ENCODE data around the gene POGLUT2.

The POGLUT2 gene

DNA sequence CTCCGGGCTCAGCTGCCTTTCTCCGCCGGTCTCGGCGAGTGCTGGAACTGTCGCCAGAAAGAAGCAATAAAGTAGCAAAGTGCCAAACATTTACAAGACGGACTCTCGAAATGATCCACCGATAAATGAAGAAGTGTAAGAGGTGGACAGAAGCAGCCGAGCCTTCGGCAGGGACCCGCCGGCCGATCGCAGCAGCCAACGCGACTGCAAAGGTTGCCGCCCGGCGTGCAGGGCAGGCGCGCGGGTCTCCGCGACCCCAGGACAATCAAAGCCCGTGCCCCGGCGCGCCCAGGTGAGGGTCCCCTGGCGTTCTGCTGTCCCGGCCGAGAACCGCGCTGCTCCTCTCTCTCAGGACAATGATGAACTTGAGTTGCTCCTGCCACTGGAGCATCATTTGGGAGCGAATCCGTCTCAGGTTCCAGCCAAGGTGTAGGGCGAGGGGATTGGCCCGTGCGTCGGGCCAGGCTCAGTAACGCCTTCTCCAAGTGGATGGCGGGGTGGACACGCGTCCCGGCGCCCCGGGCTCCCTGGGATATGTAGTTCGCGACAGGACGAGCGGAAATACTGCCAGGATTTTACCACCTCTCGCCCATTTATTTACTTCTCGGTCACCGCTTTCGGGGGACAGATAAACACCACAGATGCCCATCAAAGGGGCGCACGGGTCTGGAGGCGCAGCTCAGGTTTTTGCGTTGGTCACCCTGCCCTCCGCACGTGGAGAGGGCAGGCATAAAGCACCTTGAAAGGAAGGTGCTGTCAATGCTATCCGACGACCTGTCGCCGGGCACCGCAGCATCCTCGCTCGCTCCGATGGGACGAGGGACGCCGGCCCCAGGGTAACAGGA, at the start of gene POGLUT2, which contains the start of gene BIVM:
Gene POGLUT2, minus strand, starts transcription at position 396 of the 845 bp plus-strand sequence. Its CDS starts 306 bp downstream, at position 90.
Gene BIVM, plus strand, starts transcription at position 539 of the 845 bp plus-strand sequence. CDS start 8,149 bp downstream, outside the sequence.
- DNase-seq (ENCODE audit: low read depth) = peak; percentile 79

GRCh38 chr13:102847272-102848234, 48.8 kb upstream of the POGLUT2 start:
- no peak for DNase-seq (ENCODE audit: low read depth)

- DNase-seq (ENCODE audit: low read depth) = peak; percentile 20
Measured at GRCh38 chr13:102846261-102847015, 47.7 kb upstream of the POGLUT2 start.

DNA sequence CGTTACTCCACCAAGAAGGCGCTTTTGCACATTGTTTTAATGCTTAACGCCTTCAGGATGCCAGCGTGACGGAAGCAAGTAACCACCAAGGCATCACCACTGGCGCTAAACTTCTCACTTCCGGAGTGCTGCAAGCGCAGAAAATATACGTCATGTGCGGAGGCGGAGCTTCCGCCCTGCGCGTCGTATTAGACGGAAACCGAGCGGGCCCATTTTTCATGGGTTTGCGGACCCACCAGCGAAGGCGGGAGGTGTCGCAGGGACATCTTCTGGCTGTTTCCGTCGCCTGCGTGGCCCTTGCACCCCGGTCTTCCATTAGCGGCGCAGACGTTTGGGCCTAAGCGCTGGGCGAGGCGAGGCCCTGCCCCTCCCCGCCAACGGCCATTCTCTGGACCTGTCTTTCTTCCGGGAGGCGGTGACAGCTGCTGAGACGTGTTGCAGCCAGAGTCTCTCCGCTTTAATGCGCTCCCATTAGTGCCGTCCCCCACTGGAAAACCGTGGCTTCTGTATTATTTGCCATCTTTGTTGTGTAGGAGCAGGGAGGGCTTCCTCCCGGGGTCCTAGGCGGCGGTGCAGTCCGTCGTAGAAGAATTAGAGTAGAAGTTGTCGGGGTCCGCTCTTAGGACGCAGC, 47.0 kb upstream of the POGLUT2 start, which contains the start of gene ERCC5:
Gene ERCC5, plus strand, starts transcription at position 403 of the 631 bp plus-strand sequence. CDS start 235 bp downstream, outside the sequence.
- peak; percentile 94 for DNase-seq (ENCODE audit: low read depth)

DNA sequence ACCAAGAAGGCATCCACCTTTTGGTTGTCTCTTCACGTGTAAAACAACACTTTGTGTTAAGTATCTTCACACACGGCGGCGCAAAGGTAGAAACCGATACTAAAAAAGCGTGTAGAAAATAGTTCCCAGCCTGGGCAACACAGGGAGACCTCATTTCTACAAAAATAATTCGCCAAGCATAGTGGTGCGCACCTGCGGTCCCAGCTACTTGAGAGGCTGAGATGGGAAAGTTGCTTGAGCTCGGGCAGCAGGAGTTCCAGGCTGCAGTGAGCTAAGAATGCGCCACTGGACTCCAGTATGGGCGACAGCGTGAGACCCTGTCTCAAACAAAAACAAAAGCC, 46.5 kb upstream of the POGLUT2 start:
- no peak for DNase-seq (ENCODE audit: low read depth)

DNA sequence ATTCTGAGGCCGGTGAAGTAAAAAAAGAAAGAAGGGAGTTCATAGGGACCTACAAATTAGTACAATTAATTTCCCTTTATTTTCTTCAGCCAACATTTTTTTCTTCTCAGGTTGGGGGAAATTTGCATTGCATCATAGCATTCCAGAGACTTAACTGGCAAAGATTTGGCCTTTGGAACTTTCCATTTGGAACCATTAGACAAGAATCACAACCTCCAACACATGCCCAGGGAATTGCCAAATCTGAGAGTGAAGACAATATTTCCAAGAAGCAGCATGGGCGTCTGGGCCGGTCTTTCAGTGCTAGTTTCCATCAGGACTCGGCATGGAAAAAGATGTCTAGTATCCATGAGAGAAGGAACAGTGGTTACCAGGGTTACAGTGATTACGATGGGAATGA, 40.7 kb upstream of the POGLUT2 start:
- DNase-seq (ENCODE audit: low read depth) = no peak

- no peak for DNase-seq (ENCODE audit: low read depth)
Measured at GRCh38 chr13:102838982-102839381, 40.2 kb upstream of the POGLUT2 start.

DNA sequence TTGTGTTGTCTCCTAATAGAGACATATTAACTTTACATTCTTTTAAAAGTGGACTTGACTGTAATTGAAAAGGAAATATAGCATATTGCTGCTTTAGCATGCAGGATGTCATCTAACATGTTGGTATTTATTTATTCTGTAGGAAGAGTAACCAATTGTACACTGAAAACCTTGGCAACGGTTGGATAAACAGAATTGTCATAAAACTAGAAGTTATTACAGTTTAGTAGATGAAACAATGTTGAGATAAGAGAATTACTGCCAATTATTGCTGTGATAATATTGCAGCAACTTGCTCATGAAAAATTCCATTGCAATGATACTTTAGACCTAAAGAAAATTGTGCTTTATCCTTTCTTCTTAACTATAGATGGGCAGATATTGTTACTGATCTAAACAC, 39.5 kb upstream of the POGLUT2 start:
- no peak for DNase-seq (ENCODE audit: low read depth)

DNA sequence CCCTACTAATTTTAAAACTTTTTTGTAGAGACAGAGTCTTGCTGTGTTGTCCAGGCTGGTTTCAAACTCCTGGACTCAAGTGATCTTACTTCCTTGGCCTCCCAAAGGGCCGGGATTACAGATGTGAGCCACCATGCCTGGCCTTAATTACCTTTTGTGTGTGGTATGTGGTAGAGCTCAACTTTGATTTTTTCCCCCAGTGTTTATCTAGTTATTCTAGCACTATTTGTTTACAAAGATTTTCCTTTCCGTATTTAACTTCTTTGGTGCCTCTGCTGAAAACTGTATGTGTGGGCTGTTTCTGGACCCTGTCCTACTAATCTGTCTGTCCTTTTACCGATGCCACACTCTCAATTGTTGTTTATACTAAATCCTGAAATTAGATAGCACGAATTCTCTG, 37.7 kb upstream of the POGLUT2 start:
- DNase-seq (ENCODE audit: low read depth) = no peak

DNA sequence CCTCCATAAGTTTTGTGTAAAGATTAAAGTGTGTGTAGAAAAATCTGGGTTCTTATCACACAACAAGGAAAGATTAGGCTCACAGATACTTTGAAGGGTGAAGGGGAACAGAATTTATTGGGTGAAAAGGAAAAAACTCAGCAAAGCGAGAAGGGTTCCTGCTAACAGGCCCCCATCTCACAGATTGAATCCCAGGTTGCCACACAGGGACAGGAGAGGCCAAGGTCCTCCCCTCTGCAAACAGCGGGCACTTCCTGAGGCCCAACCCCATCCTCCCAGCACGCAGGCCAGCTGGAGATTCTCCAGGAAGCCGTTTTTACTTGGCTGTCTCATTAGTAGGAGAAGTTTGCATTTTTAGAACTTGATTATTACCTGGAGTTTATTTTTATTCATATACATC, 31.9 kb upstream of the POGLUT2 start:
- no peak for DNase-seq (ENCODE audit: low read depth)

- no peak for DNase-seq (ENCODE audit: low read depth)
Measured at GRCh38 chr13:102825921-102826706, 27.3 kb upstream of the POGLUT2 start.

GRCh38 chr13:102825400-102825799, 26.6 kb upstream of the POGLUT2 start:
- DNase-seq (ENCODE audit: low read depth) = no peak

GRCh38 chr13:102817907-102818306, 19.1 kb upstream of the POGLUT2 start:
- DNase-seq (ENCODE audit: low read depth) = no peak

GRCh38 chr13:102817241-102817640, 18.5 kb upstream of the POGLUT2 start:
- DNase-seq (ENCODE audit: low read depth) = no peak

- no peak for DNase-seq (ENCODE audit: low read depth)
Measured at GRCh38 chr13:102816708-102817107, 17.9 kb upstream of the POGLUT2 start.

GRCh38 chr13:102815788-102816187, 17.0 kb upstream of the POGLUT2 start:
- DNase-seq (ENCODE audit: low read depth) = no peak

- DNase-seq (ENCODE audit: low read depth) = no peak
Measured at GRCh38 chr13:102814793-102815192, 16.0 kb upstream of the POGLUT2 start.

GRCh38 chr13:102814025-102814607, 15.3 kb upstream of the POGLUT2 start:
- DNase-seq (ENCODE audit: low read depth) = no peak

DNA sequence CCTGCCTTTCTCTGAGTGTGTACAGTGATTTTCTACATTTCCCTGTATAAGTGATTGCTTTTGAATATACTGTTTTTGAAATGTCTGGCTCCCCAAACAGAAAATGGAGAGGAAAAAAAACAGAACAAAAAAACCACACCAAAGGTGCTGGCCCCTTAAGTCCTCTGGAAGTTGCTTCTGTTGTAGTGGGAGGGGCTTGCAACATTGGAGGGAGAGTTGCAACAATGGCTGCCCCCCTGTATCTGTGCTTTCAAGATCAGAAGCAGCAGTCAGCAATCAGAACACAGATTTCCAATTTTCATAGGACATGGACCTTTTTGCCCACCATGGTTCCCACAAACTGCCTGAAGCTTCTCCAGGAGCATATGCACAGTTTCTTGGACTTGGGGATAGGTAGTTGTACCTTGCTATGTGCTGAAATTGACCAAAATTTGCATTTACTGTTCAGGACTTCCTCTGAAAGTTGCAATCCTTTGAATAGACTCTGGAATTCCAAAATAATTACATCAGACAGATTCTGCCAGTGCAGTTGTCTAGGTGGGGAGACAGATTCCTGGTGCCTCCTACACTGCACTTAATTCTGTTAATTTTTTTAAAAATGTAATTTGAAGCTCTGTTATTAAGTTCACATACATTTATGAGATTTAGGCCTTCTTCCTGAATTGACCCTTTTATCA, 14.0 kb upstream of the POGLUT2 start:
- DNase-seq (ENCODE audit: low read depth) = no peak

GRCh38 chr13:102807699-102808098, 8.9 kb upstream of the POGLUT2 start:
- DNase-seq (ENCODE audit: low read depth) = no peak

Data from activated T-cell treated with anti-CD3 and anti-CD28 coated beads for 24 hours (primary cell).